ENCODE results near the gene LDLRAD1.
A peak's percentile ranks its signal among the peaks of the same experiment; 100 is the strongest.
"Not testable (repeated sequence)": the region's sequence is repeated elsewhere in the genome, so short reads cannot be mapped to it uniquely, and the experiment has no call there.

Gene LDLRAD1, protein sequence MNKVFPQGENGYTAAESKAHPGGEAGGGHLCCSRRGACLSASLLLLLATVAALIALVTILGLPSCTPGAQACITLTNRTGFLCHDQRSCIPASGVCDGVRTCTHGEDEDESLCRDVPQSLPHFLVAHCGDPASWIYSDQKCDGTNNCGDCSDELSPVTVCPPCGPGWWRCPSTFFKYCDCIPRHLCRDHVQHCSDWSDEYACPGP

DNA sequence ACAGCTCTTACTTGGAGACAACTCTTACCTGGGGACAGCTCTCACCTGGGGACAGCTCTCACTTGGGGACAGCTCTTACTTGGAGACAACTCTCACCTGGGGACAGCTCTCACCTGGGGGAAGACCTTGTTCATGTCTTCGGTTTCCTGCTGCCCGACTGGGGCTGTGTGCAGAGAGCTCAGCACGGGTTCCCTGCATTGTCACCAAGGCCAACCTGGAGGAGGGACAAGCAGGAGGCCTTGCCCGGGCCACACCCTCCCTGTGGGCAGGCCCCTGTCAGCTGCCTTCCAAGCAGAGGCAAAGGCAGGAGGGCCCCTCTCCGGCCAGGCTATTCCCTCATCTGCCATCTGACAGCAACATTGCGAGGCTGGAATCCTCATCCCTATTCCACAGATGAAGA lies at the start of gene LDLRAD1:
Gene LDLRAD1 (minus strand): TSS at position 208 of the 400 bp plus-strand sequence. CDS start 74 bp downstream, at position 134.
- no peak for DNase-seq (ENCODE audit: low read depth)

DNA sequence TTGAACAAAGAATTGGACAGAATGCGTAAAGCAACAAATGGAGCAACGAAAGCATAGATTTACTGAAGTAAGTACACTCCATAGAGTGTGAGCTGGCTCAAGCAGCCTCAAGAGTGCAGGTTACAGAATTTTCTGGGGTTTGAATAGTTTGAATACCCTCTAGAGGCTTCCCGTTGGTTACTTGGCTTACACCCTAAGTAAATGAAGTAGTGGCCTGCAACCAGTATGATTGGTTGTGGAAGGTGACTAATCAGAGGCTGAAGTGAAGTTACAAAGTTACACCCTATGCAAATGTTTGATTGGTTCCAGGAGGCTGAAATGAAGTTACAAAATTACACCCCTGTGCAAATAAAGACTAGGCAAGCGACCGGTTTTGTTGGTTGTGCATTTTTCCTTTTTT lies 46.3 kb upstream of the LDLRAD1 start:
- DNase-seq (ENCODE audit: low read depth): no peak

DNA sequence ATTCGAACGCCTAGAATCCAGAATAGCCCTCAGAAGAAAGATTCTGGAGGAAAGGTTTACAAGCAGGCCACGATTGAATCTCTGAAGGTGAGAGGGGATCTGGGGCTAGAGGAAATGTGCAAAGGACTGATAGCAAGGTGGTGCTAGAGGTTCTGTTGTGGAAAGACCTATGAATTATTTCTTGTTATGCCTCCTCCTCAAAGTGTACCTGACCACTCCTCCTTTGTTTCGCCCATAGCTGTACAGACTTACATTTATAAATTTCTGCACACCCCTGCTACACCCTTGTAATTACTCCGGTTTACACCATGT lies 36.4 kb upstream of the LDLRAD1 start:
- no peak for DNase-seq (ENCODE audit: low read depth)

DNA sequence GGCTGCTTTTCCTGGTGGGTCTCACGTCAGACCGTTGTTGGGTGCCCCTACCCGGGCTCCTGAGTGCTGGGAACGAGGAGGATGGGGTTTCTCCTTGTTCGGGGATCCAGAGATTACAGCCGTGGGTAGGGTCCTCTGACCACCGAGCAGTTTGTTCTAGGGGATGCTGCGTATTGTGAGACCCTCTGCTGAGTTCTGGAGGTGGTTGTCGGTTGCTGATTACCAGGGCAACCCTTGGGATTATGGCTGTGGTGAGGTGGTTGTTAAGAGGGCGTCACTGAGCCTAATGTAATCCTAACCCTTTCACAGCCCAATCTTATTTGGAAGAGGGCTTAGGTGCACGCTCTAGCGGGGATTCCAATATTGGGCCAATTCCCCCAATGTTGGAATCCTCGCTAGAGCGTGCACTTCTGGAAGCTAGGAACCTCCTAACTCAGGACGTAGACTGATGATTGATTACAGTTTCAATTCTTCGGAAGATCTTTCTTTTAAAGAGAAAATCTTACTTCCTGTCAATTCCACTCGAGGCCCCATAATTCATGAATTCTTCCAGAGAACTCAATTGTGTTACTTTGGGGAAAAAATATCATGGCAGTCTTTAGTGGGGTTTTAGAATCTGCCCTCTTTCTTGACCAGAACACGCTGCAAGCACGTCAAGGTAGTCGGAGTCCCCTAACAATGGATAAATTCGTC lies 35.9 kb upstream of the LDLRAD1 start:
- DNase-seq (ENCODE audit: low read depth): no peak

DNA sequence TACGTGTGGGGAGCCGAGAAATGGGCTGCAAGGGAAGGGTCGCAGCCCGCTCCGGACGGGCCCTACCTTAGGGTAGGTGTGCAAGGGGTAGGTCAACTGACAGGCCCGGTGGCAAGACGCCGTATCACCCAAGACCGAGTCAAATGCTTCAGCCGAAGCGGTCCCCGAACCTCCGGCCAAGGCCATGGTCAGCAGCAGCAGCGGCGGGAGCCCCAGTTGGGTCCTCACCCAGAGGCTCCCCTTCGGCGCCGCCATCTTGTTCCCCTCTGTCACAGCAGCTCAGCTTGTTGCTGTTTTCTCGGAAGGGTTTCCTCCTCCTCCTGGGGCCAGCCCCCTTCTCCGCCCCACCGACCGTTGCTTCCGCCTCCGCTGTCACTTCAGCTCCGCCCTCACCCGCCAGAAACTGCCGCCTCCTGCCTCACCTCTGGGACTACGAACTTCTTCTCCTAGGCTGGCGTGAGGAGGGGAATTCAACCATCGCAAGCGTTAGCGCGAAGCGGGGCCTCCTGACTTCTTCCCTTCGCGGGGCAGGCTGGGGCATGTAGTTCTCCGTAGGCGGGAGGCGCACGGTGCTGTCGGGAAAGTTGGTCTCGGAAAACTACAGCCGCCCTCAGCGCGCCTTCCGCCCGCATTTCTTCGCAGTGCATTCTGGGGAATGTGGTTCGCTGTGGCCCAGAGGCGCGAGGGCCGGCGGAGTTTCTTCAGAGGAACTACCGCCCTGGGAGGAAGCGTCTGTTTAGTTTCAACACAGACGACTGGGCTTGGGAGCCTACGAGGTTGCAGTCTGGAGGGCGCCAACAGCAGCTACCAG lies 35.2 kb upstream of the LDLRAD1 start, which contains the start of the genes TCEANC2 and TMEM59:
Gene TCEANC2 (plus strand): TSS at position 675 of the 811 bp plus-strand sequence. CDS start 815 bp downstream, outside the sequence.
Gene TMEM59 (minus strand): TSS at position 271 of the 811 bp plus-strand sequence. CDS start 16 bp downstream, at position 255.
- peak; percentile 97 for DNase-seq (ENCODE audit: low read depth)

DNA sequence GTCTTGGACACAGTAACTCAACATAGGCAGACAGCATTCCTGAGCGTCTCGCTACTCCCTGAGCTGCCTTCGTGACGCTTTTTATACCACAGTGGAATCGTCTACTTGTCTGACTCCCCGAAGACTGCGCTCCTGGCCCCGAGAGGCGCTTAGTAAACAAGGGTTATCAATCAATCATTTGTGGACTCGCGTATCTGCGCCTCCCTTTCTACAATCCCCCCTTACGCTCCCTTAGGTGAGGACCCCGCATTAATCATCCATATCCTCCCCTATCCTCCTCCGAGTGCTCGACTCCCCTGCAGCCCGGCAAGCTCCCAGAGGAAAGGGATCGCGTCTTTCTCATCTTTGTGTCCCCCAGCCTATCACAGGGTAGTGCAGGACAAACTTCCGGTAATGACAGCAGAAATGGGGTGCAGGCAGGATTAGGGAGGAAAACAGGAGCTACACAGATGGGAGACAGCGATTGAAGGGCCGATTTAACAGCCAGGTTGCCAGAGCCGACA lies 34.5 kb upstream of the LDLRAD1 start:
- DNase-seq (ENCODE audit: low read depth): no peak

DNA sequence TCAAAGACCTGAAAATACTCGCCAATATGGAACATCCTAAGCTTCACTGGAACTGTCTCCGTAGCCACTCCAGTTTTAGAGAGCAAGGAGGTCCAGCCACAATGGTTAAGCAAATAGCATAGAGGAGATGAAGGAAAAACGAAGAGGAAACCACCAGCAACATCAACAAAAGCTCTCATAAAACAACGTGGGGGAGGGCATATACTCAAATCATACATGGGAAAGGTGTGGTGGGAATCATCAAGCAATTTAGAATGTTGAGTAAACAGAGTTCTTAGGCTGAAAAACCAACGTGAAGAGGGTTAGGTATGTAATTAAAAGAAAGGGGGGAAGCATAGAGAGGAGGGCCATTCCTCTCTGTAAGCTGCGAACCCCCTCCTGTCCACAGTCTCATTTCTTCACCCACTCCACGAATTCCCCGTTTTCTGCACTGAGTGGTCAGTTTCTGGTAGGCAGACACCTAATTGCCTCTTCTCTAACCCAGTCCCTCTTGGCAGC lies 34.0 kb upstream of the LDLRAD1 start:
- DNase-seq (ENCODE audit: low read depth): no peak

DNA sequence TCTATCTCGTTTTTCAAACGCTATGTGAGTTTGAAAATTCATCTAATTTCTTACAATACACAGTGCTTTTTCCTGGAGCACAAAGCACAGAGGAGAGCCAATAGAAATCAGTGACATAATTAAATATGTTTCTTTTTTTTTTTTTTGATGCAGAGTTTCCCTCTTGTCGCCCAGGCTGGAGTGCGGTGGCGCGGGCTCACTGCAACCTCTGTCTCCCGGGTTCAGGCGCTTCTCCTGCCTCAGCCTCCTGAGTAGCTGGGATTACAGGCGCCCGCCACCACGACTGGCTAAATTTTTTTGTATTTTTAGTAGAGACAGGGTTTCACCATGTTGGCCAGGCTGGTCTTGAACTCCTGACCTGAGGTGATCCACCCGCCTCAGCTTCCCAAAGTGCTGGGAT lies 32.4 kb upstream of the LDLRAD1 start:
- DNase-seq (ENCODE audit: low read depth): not testable (repeated sequence)

DNA sequence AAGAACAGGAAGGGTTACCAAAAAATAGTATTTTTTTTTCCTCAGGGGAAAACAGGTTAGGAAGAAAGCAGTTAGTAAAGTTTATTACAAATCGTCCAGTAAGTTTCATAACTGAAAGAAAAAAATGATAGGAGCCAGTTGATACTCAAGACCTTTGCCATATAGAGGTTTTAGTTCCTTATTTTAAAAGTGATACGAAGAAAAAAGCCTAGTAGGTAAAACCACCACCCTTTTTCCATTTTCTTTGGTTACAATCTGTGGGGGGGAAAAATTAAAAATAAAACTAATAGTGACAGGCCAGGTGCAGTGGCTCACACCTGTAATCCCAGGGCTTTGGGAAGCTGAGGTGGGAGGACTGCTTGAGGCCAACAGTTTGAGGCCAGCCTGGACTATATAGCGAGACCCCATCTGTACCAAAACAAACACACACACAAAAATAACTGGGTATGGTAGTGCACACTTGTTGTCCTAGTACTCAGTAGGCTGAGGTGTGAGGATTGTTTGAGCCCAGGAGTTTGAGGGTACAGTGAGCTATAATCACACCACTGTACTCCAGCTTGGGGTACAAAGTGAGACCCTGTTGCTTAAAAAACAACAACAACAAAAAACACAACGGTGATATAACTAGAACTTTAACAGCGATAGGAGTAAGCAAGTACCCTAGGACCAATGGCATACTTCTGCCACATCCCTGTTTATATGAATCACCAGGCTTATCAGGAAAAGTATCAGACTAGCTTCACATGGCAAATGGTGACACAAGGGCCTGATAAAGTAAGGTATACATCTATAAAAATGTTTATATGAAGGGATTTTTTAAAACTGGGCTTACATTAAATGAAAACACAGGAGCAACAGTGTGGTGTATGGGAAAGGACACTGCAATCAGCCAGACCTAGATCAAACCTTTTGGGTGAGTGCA lies 29.7 kb upstream of the LDLRAD1 start:
- DNase-seq (ENCODE audit: low read depth): no peak

DNA sequence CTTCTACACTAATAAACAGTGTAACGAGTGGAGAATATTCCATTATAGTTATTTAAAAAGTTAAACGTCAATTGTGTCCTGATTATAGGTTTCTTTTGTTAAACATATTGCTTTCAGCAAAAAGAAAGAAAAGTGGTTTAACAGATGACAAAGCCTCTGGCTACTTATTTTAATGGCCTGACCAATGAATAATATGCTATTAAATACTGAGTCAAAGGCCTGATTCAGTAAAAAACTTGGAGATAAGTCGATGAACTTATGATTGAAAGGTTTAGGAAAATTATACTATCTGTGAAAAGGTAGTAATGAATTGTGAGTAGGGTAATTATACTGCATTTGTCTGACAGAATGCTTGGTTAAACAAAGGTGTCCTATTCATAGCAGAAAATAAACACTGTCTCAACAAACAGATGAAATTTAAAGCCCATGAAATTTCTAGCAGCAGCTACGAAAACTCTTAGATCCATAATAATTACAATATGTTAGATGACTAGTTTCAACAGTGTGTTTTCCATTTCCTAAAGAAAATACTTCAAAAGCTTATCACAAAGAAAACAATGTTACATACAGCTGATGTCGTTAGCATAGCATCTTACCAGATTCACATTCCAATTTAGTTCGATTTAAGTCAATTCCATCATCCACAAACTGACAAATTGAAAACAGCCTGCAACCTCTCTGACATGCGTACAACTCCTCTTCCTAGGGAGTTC lies 28.8 kb upstream of the LDLRAD1 start:
- DNase-seq (ENCODE audit: low read depth): no peak

DNA sequence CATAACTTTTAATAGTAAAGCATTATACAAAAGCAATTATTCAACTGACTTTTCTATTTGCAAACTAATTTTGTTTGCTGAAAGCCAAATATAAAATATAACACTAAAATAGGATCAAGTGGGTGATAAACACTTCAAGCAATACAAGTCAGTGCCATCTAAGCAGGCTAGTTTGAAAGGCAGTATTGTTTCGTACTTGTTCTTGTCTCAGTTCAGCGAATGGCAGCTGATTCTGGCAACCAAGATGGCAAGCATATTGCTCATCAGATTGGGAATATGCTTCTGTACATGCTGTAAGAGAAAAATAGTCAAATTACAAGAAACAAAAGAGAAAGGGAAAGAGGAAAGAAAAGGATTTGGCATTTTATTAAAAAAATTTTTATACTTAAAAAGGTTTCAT lies 27.5 kb upstream of the LDLRAD1 start:
- DNase-seq (ENCODE audit: low read depth): no peak

DNA sequence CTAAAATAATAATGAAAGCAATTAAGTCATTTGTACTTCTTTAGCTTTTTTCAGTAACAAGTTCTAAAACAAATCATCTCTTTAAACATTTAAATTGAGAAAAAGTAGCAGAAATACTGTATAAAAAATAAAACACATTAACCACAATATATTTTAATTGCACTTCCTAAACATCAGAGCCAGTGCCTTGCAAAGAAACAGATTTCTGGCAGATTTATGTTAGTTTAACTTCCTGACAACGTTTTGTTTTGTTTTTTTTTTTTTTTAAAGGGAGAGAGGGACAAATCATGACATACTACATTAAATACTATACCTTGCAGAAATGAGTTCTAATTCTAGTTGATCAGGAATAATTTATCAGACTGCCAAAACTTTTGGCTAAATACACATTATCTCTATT lies 23.8 kb upstream of the LDLRAD1 start:
- DNase-seq (ENCODE audit: low read depth): no peak

DNA sequence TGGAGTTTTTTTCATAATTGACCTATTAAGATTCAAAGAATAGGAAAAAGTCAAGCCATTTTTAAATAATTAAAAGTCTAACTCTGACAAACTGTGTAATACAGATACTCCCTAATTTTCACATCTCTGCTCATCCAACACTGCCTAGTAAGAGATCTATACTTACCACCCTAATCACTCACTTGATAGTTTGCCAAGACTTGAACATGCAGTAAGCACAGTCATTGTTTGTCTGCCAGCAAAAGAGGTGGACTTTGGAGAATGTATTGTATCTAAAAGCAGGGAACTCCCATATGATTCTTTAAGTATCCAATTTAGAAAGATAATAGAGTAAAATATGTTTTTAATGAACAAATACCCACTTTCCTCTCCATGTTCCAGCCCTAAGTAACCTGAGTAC lies 19.5 kb upstream of the LDLRAD1 start:
- no peak for DNase-seq (ENCODE audit: low read depth)

DNA sequence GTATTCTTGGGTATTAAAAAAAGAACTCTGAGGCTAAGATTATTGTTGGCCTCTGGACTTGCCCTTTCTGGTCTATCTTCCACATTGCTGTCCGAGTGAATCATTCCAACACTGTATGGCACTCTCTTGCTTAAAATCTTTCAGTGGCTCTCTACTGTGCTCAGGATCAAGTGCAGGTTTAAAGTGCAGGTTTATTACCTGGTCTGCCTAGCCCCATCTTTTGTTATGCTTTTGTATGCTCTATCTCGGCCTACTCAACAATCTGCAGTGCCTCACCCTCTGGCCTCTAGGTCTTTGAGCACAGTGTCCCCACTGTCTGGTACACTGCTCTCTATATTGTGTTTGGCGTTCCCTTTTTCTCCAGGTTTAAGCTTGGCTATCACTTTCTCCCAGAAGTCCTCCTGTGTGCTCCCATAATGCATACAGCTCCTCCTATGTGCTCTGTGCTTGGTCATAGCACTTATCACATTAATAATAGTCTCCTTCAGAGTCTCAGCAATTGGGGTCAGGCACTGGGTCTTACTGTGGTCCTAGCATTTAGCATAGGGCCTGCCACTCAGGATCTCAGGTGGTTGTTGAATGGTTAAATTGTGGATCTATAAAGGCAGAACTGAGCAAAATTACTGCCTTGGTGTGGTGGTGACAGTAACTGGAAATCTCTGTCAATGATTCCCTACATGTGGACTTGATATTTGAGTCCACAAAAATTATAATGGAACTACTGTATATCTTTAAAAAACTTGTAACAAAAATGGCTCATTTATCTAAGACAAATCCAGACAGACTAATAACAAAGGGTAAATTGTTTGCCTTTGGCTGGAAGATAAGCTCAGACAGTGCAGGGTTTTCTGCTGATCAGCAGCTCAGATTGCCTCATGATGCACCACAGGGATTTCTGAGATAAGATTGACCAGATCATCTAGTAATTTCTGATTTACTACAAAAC lies 10.6 kb upstream of the LDLRAD1 start:
- DNase-seq (ENCODE audit: low read depth): no peak

DNA sequence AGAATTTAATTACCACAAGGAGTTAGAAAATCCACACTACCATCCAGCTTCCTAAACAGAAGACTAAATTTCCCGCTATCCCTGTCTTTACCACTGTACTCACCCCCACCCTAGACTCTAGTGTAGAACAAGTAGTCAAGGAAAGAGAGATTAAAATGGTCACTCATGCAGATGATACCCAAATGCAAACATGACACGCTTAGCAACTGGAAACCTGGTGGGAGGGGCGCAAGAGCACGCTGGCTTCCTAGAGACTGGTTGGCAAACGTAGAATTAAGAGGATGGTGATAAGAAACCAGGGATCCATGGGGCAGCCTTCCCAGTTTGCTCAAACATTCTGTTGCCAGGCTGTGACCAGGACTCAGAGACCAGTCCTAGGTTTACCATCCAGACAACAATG lies 9.9 kb upstream of the LDLRAD1 start:
- no peak for DNase-seq (ENCODE audit: low read depth)

DNA sequence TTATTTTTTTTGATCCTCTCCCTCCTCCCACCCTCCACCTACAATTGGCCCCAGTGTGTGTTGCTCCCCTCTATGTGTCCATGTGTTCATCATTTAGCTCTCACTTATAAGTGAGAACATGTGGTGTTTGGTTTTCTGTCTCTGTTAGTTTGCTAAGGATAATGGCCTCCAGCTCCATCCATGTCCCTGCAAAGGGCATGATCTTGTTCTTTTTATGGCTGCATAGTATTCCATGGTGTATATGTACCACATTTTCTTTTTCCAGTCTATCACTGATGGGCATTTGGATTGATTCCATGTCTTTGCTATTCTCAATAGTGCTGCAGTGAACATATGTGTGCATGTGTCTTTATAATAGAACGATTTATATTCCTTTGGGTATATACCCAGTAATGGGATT lies 6.8 kb upstream of the LDLRAD1 start:
- DNase-seq (ENCODE audit: low read depth): not testable (repeated sequence)

DNA sequence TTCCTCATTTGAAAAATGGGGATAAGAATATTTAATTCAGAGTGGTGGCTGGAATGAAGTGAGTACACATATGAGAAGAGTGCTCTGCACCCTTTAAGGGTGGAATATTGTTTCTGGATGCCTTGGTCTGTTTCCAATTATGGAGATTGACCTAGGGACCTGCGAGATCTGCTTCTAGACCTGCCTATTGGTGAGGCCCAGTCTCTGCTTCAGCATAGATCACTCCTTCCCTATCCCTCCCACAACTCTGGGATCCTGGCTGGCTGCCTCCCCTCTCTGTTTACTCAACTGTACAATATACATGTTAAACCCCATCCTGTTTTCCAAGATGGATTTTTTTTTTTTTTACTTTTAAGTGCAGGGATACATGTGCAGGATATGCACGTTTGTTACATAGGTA lies 6.4 kb upstream of the LDLRAD1 start:
- DNase-seq (ENCODE audit: low read depth): no peak

DNA sequence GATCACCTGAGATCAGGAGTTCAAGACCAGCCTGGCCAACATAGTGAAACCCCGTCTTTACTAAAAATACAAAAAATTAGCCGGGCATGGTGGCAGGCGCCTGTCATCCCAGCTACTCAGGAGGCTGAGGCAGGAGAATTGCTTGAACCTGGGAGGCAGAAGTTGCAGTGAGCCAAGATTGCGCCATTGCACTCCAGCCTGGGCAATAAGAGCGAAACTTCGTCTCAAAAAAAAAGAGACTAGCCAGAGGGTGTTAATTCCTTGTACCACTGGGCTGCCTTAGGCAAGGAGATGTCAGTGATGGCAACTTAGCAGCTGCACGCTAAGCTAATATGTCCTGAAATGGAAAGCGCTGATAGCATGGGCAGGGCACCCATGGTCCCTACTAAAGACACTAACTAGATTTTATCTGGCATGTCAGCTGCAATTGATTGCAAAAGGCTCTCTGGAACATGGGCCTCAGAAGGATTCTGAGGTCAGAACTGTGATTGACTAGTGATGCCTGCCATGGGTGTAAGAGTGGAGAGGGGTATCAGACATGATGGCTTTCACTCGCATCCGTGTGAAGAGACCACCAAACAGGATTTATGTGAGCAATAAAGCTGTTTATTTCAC lies 1.7 kb upstream of the LDLRAD1 start:
- DNase-seq (ENCODE audit: low read depth): not testable (repeated sequence)

DNA sequence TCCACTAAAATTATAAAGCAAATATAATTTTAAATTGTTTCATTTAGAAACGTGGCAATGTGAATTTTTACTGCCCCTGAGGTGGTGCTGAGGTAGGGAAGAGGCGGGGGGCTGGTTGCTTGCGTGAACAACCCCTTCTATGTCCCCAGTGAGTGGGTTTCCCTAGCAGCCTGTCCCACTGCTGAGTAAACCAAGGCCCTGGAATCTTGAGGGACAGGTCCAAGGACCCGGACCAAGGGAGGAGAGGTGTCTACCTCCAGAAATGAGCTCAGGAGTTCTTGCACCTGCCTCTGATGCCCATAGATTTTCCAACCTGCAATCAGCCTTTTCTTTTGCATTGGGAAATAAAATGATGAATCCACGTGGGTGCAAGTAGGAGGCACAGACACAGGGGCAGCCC lies 649 bp upstream of the LDLRAD1 start:
- no peak for DNase-seq (ENCODE audit: low read depth)
